Ascending aorta (tissue), 2 donors: ENCODE data around the gene C15orf39. TPM values are rescaled to one million over a fixed set of nuclear protein-coding genes. Genes with fewer than 3 reads are reported as not detected.
"Not testable (repeated sequence)": the region's sequence is repeated elsewhere in the genome, so short reads cannot be mapped to it uniquely, and the experiment has no call there.

Experiments
- DNase-seq, 2 donors: peaks; one replicate each; pipeline ENCODE4 v3.0.0-alpha.2; 2019; ENCODE audit warnings: low spot score in 2 of 2
- H3K27ac ChIP-seq, 2 donors: fragments of 200-600 bp; sonication (generic); one replicate each; pipeline ENCODE4 v1.5.1; 2016 to 2017; ENCODE audit warnings: mild to moderate bottlenecking in 1 of 2
- H3K27me3 ChIP-seq: fragments of 200-600 bp; sonication (generic); one replicate; pipeline ENCODE4 v1.5.1; 2017
- H3K36me3 ChIP-seq, 2 donors: fragments of 200-600 bp; sonication (generic); one replicate each; pipeline ENCODE4 v1.5.1; 2016
- H3K4me1 ChIP-seq, 2 donors: fragments of 200-600 bp; sonication (generic); one replicate each; pipeline ENCODE4 v1.5.1; 2016 to 2017; ENCODE audit warnings: mild to moderate bottlenecking in 1 of 2
- H3K4me3 ChIP-seq, 2 donors: fragments of 200-600 bp; sonication (generic); one replicate each; pipeline ENCODE4 v1.5.1; 2016 to 2017; ENCODE audit warnings: mild to moderate bottlenecking in 1 of 2
- H3K9me3 ChIP-seq, 2 donors: fragments of 200-600 bp; sonication (generic); one replicate each; pipeline ENCODE4 v1.5.1; 2016
- intact Hi-C: fragments of 100-400 bp; cut with DNase I; formaldehyde crosslinking; loops from one replicate; pipeline ENCODE4 v1.15.1; 2023
- total RNA-seq: library from RNA; depleted of rRNA; stranded (reverse); fragments of >200 nt; gene quantifications from one replicate; pipeline ENCODE4 v1.1.0, GENCODE V29; 2016

Gene C15orf39
- total RNA-seq, 1 donor from 2014 or later = 30.8 TPM

GRCh38 chr15:75258620-75259343 is 57.1 kb downstream of the C15orf39 start:
- H3K27ac ChIP-seq, H3K4me1 ChIP-seq, H3K9me3 ChIP-seq, H3K27me3 ChIP-seq, DNase-seq, H3K36me3 ChIP-seq, H3K4me3 ChIP-seq, intact Hi-C loops: not testable (repeated sequence)

- H3K36me3 ChIP-seq, H3K4me1 ChIP-seq, H3K4me3 ChIP-seq, H3K27ac ChIP-seq, H3K9me3 ChIP-seq, H3K27me3 ChIP-seq, DNase-seq, intact Hi-C loops: not testable (repeated sequence)
Observed at GRCh38 chr15:75259873-75260272, 58.2 kb downstream of the C15orf39 start.

Other genes starting within 250 kb of the C15orf39 start
- gene RPP25, start 245.1 kb upstream of the C15orf39 start, total RNA-seq = 28.4 TPM
- gene SCAMP5, start 206.3 kb upstream of the C15orf39 start, total RNA-seq = 0.43 TPM
- 8.9 TPM for gene PPCDC, start 178.3 kb upstream of the C15orf39 start, total RNA-seq
- gene GOLGA6C, start 56.5 kb downstream of the C15orf39 start, total RNA-seq = not detected
- not detected for gene GOLGA6D, start 81.0 kb downstream of the C15orf39 start, total RNA-seq
- 54.8 TPM for gene COMMD4, start 134.2 kb downstream of the C15orf39 start, total RNA-seq
- gene NEIL1, start 145.2 kb downstream of the C15orf39 start, total RNA-seq = 104 TPM
- 447 TPM for gene MAN2C1, start 166.7 kb downstream of the C15orf39 start, total RNA-seq
- gene SIN3A, start 249.8 kb downstream of the C15orf39 start, total RNA-seq = 41.0 TPM